Activated gamma-delta T cell (primary cell): ENCODE data around the gene EVX2.

Experiments used
- DNase-seq: peaks from one replicate; lab custom pipeline; 2025; lab: John Stamatoyannopoulos, UW

The EVX2 gene

DNA sequence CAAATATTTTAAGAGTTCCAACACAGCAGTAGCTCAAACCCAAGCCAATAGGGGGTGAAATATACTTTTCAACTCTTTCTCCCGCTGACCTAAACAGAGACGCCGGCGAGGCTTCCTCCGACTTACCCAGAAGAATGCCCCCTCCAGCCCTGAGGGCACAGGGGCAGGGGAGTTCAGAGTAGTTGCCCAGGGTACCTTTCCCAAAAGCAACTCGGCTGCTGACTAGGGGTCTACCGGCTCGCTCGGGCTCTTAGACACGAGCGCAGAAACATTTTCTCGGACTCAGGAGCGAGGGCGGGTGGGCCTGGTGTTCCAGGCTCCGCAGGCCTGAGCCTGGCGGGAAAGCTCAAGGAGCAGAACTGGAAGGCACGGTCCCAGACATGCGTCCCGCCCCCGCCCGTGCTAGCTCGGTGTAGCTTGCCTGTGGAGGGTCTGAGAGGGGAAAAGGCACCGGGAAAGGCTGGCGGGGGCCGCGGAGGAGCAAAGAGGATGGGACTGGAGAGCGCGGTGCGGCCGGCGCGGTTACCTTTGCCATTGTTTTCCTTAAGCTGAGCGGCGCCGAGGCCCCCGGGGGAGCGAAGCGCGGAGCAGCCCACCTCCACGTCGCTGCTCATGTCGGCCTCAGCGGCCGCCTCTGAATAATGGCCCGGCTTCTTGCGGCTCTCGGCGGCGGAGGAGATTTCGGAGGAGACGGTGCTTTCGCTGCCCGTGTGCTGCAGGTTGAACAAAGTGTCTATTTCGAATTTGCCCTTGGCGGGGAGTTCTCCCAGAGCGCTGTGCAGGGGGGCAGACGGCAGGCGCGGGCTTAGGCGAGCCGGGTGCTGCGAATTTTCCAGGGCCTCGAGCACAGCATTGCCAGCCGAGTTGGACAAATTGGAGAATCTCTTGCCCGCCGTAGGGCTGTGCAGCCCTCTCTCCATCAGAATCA lies 674 bp downstream of the EVX2 start:
- DNase-seq = no peak

DNA sequence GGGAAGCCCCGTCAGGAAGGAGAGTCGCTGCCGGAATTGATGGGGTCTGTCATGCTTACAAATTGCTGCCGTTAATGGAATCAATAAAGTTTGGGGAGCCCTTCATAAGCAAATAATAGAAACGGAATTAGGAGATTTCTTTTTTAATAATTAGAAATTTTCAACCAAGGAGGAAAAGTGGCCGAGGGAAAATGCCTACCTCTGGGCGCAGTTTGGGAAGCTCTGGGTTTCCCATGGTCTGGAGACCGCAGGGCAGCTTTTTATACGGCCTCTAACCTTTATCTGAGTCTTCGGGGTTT lies 1.3 kb downstream of the EVX2 start:
- no peak for DNase-seq

DNA sequence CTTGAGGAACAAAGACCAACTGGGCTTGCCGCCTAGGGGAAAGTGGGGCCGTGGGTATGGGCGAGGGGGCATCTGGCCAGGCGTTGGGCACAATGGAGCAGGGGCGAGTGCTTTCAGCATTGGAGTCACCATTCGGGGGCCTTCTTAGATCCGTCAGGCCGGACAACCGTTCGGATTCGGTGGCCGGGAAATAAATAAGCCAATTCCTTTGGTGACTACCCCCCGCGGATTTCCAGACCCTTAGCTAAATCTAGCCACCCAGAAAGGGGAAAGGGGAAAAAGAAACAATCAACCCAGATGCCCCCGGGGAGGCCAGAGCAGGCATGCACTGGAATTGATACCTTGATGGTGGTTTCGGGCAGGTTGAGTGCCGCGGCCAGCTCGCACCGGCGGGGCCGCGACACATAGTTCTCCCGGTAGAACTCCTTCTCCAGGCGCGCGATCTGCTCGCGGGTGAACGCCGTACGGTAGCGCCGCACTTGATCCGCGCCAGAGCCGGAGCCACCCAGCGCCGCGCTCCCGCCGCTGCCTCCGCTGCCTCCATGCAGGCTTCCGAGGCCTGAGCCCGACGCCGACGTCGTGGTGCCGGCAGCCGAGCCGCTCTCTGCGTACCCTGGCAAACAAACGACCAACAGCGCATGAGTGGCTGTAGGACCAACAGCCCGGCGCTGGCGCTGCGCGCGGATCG lies 1.8 kb downstream of the EVX2 start:
- DNase-seq = no peak

DNA sequence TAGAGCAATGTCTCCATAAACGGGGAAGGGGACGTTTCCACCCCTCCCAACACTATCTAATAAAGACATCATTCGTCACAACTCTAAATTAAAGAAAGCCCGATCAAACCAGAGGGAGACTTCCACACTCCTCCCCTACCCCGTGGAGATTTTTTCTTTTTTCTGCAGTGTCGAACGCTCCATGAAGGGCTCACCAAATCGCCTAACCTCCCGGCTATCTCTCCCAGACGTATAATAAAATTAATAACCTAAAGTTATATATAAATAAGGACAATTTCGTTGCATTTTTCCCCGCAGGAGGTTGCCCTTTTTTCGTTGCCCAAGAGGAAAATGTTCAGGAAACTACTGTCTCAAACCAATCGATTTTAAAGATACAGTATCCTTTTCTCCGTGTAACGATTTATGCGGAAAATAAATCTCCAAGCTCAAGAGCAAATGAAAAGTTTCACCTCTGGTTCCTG lies 2.4 kb downstream of the EVX2 start:
- DNase-seq = no peak

DNA sequence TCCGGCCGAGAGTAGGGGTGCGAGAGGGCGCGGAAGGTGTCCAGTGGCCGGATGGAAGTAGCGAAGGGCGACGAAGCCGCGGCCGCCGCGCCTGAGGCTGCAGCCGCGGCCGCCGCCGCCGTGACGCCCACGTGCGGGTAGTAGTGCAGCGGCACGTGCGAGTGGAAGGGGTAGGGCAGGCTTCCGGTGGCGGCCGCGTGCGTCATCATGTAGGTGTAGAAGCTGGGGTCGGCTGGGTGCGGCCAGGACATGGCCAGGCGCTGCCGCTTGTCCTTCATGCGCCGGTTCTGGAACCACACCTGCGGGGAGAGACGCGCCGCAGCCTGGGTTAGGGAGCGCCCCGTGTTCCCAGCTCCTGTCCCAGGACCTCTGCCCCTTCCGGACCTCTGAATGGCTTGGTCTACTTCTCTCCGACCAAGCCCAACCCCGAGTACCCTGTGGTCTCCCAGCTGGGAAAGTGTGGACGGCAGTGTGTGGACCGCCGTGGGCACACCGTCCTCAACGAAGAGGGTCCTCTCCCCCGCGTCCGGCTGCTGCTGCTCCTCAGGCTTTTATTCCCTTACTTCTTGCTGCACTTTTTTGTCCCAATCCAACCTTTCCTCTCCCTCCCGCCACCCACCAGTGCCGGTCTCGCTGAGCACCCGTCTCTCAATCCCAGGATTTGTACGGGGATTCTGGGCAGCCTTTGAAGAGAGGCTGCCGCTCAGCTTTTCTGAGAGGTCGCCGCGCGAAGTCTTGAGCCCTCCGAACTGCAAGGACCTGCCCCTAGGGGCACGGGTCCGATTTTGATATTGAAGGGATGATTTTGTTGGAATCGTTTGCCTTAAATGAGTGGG lies 3.0 kb downstream of the EVX2 start:
- no peak for DNase-seq

DNA sequence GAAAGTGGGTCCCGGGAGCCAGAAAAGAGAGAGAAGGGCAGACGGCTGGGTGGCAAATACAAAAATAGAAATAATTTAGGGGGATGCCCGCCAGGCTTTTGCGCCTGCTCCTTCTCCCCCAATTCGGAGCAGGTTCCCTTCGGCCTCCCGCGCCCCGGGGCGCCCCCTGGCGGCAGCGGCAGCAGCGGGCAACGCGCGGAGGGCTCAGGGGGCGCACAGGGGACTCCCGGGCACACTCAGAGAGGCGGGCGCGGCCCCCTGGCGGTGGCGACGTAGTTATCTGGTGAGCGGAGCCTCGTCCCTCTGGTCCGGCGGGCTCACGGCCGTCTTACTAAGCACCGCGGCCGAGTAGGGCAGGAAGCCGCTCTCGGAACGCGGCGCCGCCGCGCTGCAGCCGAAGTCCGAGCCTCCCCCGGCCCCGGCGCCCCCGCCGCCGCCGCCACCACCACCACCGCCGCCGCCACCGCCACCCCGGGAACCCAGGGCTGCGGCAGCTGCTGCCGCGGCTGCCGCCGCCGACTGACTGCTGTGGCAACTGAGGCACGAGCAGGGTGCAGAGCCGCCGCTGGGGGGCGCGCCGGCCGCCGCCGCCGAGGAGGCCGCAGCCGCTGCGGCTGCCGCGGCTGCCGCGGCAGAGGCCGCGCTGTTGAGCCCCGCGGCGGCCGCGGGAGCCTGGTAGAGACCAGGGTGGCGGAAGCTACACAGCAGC lies 3.8 kb downstream of the EVX2 start:
- DNase-seq = no peak

DNA sequence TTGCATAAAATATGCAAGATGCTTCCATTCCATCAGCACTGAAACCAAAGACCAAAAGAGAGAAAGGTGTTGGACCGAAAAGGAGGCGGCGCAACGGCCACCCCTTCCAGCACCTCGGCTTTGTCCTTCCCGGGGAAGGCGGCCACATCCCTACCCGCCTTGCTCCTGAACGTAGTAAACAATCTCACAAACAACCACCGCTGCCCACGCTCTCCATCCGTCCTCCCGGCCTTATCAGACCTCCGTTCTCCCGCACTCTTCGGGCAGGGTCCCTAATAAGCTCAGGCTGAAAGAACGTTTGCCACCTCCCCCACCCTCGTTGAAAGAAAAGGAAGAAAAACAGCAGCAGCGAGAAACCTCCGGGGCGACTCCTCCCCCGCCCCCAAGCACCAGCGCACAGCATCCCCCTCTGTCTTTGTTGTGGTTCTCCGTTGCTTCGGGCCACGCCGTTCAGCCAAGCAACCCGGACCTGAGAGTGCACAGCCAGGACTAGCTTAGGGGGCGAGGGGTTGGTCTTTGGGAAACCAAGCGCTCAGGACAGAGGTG lies 4.4 kb downstream of the EVX2 start:
- no peak for DNase-seq

DNA sequence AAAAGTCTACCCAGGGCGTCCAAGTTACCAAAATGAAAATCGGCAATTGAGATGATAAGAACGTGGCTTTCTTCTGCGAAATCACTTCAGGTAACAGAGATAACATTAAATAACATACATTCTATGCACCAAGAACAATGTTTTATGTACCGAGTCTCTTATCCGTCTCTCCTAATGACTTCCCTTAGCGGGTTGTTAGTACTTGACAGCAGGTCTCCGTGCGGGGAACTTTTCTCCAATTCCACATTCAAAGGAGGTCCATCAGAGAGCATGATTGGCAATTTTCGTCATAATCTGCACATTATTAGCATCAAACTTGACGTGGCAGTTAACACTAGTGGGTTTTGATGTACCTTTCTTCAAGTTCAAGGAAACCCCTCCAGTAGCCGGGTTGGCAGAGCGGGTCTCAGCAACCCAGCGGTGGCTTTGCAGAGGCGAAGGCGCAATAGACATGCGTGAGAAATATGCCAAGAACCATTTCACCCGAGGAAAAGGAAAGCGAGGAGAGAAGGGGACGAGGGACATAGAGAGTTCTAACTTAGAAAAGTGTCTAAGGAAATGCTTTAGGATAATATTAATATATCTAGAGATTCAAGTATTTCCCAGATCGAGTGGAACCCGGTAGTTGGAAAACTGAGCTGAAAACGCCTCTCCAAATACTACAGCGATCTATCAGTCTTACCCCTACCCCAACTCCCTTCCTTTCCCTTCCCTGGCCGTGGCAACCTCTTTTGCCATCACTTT lies 5.0 kb downstream of the EVX2 start:
- DNase-seq = no peak

DNA sequence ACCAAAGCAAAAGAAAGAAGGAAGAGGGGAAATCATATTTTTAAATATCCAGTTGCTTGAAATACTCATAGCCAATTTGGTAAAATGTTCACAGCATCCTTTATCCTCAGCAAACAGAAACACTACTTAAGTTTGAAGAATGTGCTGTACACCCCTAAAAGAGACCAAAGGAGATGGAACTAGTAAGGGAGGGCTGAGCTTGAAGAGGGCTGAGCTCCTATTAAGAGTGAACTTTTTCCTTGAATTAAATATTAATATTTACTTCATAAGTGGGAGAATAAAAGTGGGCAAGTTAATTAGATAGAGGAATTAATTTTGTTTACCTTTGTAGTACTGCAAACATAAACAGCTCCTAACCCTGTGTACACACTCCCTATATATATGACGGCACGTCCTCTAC lies 7.0 kb downstream of the EVX2 start:
- DNase-seq = no peak

DNA sequence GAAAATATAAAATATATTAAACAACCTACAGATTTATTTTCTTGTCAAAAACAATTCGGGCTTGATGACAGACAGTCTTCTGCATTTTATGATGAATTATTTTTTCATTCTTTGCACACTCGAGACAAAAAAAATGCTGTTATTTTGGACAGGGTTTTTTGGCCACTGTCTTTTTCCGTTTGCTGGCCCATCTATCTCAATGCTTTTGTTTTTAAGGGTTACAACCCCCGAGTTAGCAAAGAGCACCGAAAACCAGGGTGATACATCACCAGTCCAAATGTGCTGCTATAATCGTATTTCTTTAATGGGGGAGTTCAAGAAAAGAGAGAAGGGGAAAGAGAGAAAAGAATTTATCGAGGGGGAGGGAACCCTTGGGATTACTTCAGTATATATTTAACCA lies 7.7 kb downstream of the EVX2 start:
- DNase-seq = no peak

DNA sequence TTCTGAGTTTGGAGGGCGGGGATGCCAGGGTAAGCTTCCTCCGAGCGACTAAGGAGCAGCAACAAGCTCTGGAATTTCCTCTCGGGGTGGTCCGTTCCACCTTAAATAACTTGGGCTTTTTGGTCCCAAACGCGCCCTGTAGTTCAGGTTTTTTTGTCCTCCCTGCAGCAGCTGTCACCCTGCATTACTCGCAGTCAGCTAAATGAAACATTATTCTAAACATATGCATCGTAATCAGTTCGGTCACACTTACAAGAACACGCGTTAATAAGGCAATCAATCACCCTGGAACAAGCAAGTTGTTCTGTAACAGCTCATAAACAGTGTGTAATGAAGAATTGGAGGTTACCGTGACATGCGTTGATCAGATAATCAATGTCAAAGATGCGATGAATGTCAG lies 8.3 kb downstream of the EVX2 start:
- DNase-seq = no peak

DNA sequence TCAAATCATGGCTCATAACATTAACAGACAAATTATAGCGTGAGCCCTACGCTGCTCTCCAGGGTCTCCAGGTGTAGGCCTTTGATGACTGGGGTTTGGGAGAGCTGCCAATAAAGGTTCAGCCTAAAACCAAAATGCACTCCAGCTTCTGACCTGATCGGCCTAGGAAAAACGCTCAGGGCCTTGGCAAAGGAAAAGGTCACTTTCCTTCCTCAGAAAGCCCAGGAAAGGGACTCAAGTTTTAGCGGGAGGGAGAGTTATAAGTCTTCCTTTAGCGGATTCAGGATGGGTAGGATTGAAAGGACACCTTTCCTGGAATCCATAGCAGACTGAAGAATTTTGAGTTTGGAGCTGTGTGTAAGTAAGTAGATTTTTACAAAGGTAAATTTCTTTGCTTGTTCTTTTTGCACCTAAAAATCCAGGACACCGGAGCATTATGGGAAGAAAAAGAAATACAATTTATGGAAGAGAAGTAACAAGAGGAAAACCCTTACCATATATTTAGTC lies 8.8 kb downstream of the EVX2 start:
- DNase-seq = no peak

DNA sequence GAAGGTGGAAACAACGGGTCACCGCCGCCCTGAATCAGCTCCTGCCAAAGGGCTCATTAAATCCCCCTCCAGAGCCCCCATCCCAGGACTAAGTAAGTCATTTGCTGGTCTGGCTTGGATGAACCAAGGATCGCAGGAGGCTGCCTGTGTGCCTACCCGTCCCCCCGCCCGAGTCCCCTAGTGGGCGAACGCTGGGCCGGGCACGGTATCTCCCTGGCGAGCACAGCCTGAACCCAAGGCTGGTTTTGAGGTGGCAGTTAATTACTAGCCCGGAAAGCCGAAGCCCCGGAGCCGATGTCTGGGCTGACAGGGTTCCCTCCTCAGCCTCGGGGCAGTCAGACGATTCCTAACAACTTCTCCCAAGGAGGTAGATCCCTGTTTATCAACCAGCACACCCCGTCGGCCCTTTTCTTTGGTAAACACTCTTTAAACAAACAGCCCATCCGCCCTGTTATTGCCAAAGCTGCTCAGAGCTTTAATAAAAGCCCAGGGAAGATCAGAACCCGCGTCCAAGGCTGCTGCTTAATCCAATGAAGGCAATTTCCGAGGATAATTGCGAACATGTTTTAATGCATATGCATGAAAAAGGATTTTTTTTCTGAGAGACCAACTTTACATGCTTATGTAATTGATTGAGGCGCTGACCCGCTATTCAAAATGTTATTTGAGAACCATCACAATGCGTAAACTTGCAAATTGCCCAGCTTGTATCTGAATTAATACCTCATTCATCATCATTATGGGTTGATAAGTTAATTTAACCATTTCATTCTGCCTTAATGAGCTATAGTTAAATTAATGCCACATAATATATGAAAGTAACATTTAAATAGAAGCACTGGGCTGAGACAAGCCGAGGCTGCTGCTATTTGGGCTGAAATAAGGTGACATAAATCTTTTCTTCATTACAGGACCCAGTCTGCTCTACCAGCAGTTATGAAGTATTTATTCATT lies 10.5 kb downstream of the EVX2 start:
- no peak for DNase-seq

DNA sequence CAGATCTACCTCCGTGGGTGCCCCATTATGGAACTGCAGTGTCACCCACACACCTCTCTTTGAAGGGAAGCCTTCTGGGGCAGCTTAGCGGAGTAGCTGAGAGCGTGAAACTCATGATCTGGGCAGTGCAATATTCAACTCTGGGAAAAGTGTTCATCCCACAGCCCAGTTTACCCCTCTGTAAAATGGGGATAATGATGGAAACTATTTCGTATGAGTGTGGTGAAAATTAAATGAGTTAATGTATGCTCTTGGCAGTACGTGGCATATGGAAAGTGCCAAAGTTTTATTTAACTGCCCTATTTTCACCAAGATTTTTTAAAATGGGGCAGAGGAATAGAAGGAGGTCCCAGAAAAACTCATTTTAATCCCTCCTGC lies 11.5 kb downstream of the EVX2 start:
- no peak for DNase-seq

DNA sequence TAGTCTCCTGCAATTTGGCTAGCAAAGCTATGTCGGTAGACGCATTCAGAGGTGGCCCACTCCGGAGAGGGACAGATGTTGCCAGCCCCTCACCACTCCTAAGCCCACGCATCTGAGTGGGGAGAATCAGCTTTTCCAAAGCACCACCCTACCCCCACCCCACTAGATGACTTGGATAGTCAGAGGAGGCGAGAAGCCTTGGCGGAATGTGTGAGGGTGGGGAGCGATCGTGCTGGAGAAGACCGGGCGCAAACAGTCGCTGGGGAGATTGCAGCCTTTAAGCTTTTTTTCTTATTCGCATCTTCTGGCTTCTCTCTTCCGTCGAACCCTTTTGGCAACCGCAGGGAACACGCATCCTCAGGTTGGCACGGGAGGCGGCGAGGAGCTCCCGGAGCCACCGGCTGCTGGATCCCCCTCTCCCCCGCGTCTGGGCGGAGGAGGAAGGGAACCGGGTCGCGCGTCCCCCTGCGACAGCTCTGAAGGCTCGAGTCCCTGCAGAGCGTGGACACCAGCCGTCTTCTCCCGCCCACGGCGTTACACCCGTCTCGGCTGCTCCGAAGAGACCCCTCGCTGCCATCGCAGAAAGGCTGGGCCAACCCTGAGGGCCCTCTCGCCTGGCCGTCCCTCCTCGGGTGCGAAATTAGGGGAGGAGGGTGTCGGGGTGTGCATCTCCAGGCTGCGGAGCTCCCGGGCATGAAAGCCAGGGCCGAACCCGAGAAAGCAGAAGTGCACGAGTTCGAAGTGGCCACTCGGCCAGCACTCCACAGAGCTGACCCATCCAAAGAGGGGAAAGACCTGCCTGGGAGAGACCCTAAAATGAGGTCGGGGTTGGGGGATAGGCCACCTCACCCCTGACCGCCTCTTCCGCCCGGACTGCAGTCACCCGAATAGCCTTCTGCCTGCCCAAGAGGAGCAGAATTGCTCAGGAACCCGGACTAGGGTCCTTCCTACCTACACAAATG lies 12.2 kb downstream of the EVX2 start:
- DNase-seq = no peak

DNA sequence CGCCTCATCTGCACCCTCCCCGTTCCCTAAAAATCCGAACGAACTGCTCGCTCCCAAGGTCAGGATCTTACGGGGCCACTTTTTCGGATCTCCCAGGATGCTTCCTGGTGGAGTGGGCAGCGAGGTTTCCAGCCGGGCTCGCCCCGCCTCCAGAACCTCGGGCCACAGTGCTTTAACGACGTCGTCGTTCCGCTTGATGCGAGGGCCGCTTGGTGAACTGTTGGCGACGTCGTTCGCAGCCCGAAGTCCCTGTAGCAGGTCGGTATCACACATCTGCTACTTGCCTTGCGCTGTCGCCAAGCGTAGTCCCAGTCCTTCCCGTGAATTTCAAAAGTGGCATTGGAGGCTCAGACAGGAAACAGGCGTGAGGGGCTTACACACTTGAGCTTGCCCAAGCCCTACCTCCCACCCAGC lies 15.3 kb downstream of the EVX2 start:
- DNase-seq = no peak

DNA sequence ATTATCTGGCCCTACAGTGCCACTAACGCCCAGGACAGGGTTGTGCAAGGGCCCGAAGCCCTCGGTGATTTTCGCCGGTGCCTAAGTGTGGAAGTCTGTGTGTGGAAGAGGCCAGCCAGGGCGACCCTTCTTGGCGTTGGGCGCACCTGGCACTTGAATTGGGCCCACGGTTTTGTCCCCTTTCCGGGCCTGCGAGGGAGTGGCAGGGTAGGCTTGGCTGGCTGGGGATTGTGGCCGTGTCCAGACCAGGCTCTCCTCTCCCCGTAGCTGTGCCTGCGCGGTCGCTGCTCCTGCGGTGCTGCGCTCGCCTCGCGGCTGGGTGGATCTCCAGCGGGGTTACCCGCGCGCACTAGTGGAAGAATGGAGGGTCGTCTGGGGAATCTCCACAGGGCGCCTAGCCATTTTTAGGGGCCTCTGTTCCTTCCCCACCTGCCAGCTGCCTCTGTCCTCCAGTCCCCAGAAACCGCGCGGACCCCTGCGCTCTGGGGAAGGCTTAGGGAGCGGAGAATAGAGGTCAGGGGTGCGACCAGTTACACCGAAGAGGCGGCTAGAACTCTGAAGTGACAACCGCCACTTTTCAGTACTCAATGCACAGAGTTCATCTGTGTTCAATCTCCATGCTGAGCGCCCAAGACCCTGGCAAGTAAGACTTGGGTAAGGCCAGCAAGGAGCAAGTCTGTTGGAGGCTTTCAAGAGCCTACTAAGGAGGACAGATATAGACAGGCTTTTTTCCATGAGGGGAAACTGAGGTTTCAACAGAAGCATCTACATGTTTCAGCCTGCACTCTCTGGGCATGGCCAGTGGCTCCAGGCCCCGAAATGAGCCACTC lies 16.0 kb downstream of the EVX2 start:
- DNase-seq = no peak
